GM21717 (cell line): Measurements from ENCODE around the gene MEOX1.
"Not testable (repeated sequence)": the region's sequence is repeated elsewhere in the genome, so short reads cannot be mapped to it uniquely, and the experiment has no call there.

Source experiments
- ATAC-seq: cut with Tn5 transposase; IDR thresholded peaks from one replicate; pipeline ENCODE4 v1.9.1; 2021; ENCODE audit warnings: mild to moderate bottlenecking, moderate library complexity; ENCODE audit not compliant: unreplicated experiment

The MEOX1 gene

GRCh38 chr17:43619705-43620104 is 42.0 kb downstream of the MEOX1 start:
- no peak for ATAC-seq

- ATAC-seq: no peak
Observed at GRCh38 chr17:43618276-43618675, 43.4 kb downstream of the MEOX1 start.

- ATAC-seq: no peak
Observed at GRCh38 chr17:43616852-43617251, 44.9 kb downstream of the MEOX1 start.

- no peak for ATAC-seq
Observed at GRCh38 chr17:43616421-43616820, 45.3 kb downstream of the MEOX1 start.

- no peak for ATAC-seq
Observed at GRCh38 chr17:43616029-43616351, 45.7 kb downstream of the MEOX1 start.

- ATAC-seq: no peak
Observed at GRCh38 chr17:43615330-43616028, 46.2 kb downstream of the MEOX1 start.

- ATAC-seq: no peak
Observed at GRCh38 chr17:43614561-43614960, 47.2 kb downstream of the MEOX1 start.

- no peak for ATAC-seq
Observed at GRCh38 chr17:43613917-43614316, 47.8 kb downstream of the MEOX1 start.

GRCh38 chr17:43612515-43612914 is 49.2 kb downstream of the MEOX1 start:
- no peak for ATAC-seq

- ATAC-seq: no peak
Observed at GRCh38 chr17:43611230-43611969, 50.3 kb downstream of the MEOX1 start.

GRCh38 chr17:43609613-43610385 is 51.9 kb downstream of the MEOX1 start:
- no peak for ATAC-seq

GRCh38 chr17:43608313-43608712 is 53.4 kb downstream of the MEOX1 start:
- no peak for ATAC-seq

GRCh38 chr17:43604549-43604948 is 57.2 kb downstream of the MEOX1 start:
- ATAC-seq: no peak

- no peak for ATAC-seq
Observed at GRCh38 chr17:43603321-43603720, 58.4 kb downstream of the MEOX1 start.

- ATAC-seq: not testable (repeated sequence)
Observed at GRCh38 chr17:43602556-43602955, 59.2 kb downstream of the MEOX1 start.

GRCh38 chr17:43601280-43602039 is 60.3 kb downstream of the MEOX1 start:
- no peak for ATAC-seq

- ATAC-seq: no peak
Observed at GRCh38 chr17:43599835-43600234, 61.9 kb downstream of the MEOX1 start.

GRCh38 chr17:43599046-43599395 is 62.7 kb downstream of the MEOX1 start:
- ATAC-seq: no peak

GRCh38 chr17:43598357-43599045 is 63.2 kb downstream of the MEOX1 start:
- ATAC-seq: no peak

GRCh38 chr17:43597624-43598356 is 63.9 kb downstream of the MEOX1 start:
- ATAC-seq: no peak
